Measurements from ENCODE around the gene RIMS4.
A peak's percentile ranks its signal among the peaks of the same experiment; 100 is the strongest.

The RIMS4 gene

DNA sequence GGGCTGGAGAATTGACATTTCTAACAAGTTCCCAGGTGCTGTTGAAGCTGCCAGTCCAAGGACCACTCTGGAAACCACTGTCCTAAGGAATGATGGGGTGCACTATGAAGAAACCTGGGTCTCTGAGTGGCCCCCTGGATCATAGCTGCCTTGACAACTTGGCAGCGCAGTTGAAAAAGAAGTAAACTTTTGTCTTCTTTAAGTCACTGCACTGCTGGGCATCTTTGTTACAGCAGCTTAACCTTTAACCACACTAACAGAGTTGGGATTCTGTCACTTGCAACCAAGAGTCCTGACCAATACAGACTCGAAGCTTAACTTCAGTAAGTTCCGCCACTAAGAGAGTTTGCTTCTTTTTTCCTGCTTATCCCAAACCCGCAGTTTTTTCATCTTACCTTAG lies 73.2 kb downstream of the RIMS4 start:
- no peak for DNase-seq

DNA sequence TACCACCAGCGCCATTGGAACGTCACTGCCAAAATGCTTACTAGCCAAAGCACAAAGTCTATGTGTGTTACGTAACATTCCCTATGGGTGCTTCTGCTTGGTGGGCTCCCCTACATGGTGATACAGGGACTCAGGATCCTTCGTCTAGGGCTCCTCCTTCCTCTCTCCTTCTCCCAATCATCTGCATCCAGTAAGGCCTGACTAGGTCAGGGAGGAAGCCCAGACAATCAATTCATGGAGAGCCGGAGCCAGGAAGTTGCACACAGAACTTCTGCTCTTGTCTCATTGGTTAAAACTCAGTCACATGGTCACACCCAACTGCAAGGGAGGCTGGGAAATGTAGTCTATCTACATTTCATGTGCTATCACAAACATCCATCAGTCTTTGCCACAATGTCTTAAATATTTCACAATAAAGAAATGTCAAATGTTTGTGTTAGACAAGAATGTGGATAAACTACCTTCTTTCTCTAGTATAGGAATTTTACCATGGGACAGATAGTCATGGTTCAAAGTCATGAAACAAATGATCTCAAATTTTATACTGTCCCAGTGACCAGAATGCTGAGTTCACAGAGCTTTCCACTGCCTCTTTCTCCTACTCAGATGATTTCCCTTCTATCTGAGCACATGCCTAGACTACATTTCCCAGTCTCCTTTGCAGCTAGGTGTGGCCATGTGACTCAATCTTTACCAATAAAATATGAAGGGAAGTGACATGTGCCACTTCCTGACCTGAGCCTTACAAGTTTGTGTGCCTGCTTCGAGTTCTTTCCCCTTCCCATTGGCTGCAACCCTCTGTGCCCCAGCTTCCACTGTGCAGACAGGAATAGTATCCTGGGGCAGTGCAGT lies 74.0 kb downstream of the RIMS4 start:
- peak; percentile 67 for DNase-seq

DNA sequence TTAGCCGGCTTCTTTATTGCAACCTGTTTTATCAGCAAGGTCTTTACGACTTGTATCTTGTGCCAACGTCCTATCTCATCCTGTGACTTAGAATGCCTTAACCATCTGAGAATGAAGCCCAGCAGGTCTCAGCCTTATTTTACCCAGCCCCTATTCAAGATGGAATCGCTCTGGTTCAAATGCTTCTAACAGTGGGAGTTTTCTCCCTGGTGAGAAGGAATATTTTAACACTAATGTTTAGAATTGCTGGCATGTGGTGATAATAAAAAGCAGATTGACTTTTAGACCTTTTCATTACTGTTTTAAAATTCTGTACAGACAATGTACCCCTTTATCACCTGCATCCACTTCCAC lies 74.6 kb downstream of the RIMS4 start:
- no peak for DNase-seq

DNA sequence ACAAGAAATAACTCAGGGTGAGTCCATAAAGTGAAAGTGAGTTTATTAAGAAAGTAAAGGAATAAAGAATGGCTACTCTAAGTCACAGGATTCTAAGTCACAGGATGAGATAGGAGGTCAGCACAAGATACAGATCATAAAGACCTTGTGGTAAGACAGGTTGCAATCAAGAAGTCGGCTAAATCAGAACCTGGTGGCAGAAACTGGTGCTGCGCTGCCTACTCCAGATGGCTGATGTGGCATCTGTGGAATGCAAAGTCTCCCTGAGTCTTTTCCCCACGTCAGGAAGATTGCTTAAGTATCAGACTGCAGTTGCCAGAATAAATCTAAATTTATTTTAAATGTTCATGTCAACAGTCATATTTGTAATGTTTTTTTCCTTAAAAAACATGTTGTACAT lies 75.4 kb downstream of the RIMS4 start:
- DNase-seq = no peak

DNA sequence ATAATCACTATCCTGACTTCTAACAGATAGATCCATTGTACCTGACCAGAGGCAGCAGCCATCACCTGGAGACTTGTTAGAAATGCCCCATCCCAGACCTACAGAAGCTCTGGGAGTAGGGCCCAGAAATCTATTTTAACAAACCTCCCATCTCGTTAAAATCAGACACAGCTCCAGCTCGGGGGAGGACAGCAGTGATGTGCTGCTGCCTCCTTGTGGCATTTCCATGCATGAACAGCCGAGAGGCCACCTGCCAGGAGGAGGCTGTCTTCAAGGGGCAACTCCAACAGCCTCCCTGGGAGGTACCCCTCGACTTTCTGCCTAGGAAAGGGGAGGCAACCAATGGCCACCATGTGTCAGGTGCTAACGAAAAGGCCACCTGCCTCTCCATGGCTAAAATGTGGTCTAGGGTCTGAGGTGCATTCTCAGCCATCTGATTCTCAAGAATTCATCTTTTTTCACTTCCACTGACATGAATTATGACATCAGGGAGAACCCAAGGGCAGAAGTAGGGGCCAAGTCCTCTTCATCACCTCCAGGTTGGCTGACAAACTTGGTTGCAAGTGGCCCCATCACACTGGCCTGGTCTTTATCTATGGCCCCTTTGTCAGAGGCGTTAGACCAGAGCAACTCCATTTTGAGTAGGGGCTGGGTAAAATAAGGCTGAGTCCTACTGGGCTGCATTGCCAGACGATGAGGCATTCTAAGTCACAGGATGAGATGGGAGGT lies 76.8 kb downstream of the RIMS4 start:
- DNase-seq = peak; percentile 67

DNA sequence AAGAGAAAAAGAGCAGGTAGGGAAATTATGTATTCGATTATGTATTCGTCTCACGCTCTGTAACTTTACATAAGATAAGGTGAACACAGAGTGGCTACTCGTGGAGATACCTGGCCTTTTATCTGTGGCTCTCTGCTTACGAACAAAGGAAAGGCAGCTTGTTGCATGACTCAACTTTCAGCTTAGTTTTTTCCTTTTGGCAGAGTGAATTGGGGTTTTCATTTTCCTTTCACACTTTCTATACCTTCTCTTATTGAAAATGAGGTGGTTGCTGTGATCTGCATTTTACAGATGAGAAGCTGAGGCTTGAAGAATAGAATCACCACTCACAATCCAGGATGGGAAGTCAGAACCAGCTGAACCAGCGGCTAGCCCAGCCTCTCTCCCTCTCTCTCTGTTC lies 78.0 kb downstream of the RIMS4 start:
- no peak for DNase-seq

DNA sequence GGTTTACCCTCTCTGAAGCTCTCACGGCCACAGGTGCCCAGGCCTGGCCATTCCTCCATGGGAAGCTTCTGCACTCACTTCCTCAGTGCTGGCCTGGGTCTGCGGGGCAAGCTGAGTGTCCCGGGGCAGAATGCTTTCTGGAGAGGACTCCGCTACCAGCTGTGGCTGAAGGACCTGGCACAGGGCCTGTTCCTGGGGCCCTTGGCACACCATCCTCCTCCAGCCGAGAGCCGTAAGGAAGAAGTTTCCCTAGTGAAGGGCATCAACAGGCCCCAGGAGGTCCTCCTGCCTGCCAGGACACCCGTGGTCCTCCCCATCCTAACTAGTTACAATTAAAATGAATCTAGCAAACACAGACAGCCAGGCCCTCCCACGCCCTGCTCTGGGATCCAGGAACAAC lies 78.7 kb downstream of the RIMS4 start:
- no peak for DNase-seq

DNA sequence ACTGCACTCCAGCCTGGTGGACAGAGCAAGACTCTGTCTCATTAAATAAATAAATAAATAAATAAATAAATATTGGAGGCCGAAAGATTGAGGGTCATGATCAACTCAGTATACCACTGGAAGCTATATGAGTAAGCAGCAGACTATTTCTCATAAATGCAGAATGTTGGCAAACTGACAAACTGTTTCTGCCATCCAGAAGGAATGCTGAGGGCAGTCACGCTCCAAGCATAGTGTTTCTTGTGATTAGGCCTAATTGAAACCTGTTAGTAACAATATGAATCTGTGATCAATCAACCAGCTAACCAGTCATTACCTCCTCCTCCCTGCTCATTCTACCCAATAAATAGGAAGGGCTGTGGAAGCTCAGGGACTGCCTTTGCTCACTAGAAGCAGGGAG lies 79.9 kb downstream of the RIMS4 start:
- DNase-seq = no peak

DNA sequence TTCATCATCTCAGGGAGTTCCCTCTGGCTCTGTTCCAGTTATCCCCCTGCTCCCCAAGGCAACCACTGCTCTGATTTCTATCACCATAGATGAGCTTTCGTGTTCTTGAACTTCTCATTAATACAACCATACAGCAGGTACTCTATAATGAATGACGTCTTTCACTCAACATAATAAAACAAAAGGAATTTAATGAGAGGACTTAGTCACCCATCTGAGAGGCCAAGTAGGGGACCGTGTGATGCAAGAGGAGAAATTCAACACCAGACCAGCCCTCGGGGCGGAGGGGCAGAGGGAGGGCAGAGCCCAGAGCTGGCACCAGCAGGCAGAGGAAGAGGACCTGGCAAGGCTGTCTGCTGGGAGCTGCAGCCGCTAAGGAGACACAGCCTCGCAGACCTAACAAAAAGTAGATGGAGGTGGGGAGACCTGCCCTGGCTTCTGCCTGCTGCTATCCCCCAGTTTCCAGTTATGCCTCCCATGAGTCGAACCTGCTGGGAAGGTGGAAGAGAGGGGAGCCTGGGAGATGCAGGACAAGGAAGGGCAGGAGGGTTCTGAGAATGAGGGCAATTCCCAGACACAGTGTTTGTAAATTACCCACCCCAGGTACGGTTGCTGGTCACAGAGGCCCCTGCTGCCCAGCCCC lies 81.4 kb downstream of the RIMS4 start:
- no peak for DNase-seq

DNA sequence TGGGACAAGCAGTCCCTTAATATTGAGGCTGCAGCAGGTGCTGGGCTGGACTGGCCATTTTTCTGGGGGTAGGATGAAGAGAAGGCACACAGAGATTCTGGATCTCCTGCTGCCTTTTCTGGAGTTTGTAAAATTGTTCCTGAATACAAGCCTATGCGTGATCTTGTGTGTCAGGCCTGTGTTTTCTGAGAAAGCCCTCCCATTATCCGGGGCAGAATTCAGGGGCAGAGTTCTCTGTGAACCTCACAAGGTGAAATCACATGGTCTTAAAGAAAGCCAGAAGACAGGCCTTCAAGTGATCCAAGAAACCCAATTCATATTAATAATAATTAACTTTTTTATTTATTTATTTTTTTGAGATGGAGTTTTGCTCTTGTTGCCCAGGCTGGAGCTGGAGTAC lies 82.7 kb downstream of the RIMS4 start:
- DNase-seq = no peak

DNA sequence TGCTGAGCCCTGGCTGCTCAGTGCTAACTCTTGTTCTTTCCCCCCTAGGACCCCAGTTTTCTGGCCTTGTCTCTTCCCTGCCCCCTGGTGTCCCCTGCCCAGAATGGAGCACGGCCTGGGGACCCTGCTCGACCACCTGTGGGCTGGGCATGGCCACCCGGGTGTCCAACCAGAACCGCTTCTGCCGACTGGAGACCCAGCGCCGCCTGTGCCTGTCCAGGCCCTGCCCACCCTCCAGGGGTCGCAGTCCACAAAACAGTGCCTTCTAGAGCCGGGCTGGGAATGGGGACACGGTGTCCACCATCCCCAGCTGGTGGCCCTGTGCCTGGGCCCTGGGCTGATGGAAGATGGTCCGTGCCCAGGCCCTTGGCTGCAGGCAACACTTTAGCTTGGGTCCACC lies 83.3 kb downstream of the RIMS4 start:
- DNase-seq = no peak

DNA sequence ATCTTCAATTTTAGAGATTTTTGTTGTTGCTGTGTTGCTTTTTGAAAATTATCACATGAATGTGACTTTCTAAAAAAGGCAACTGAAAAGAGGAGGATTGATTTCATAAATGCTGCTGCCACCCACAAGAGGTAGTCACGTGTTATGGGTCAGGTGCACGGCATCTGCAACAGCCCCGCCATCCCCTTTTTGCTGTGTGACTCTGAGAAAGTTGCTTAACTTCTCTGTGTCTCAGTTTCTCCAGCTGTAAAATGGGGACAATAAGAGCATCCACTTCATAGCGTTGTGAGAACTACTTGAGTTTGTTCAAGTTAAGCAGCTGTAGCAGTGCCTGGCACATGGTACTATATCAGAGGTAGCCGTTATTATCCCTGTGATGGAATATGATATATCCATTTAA lies 84.5 kb downstream of the RIMS4 start:
- DNase-seq = no peak

DNA sequence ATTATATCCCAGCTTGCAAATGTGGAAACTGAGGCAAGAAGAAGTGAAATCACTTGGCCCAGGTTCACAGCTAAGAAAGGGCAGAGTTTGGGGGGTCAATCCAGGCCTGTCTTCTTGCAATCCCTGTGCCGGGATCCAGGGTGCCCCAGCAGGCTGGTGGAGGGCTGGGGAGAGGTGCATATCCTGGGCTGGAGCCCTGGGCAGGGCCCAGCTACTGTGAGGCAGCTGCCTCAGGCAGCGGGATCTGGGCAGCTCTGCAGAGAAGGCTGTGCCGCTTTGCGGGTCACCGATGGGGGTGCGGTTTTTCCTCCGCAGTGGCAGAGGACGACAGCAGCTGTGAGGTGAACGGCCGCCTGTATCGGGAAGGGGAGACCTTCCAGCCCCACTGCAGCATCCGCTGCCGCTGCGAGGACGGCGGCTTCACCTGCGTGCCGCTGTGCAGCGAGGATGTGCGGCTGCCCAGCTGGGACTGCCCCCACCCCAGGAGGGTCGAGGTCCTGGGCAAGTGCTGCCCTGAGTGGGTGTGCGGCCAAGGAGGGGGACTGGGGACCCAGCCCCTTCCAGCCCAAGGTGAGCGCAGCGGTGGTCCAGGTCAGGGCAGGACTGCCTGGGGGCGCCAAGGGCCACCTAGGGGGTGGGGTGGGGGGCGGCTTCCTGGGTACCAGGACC lies 85.8 kb downstream of the RIMS4 start:
- no peak for DNase-seq

DNA sequence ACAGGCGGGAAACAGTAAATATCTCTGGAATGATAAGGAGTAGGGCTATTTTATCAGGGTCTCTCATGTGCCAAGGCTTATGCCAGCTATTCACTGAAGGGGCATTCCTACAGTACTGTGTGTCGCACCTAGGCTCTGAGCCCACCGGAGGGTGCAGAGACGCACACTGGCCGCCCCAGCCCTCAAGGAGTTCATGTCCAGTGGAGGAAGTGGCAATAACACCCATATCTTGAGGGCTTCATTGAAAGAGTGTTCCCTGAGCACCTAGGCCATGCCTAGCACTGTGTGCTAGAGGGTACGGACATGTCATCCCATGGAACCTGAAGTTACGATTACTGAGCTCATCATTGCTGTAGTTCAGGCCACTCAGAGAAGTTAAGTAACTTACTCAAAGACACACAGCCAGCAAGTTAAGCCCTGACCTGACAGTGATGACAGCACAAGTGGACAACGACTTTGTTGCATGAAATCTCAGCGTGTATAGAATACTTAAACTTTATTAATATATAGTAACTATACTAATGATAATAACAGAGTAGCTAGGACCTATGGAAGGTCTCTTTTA lies 86.5 kb downstream of the RIMS4 start:
- no peak for DNase-seq

DNA sequence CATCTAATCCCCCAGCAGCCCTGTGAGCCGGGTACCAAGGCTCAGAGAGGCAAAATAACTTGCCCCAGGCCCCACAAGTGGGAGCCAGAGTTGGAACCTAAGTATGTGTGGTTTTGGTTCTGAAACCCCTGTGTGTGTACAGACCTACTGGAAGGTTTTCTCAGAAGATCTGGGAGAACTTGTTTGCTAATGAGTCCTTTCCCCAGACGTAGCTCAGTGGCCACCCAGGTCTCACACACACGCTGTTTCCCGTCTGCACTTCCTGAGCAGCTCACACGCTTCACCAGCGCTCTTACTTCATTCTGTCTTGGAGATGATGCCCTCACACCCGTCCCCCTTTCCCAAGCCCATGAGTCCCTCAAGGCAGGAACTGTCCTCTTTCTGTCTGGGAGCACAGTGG lies 87.0 kb downstream of the RIMS4 start:
- DNase-seq = no peak

DNA sequence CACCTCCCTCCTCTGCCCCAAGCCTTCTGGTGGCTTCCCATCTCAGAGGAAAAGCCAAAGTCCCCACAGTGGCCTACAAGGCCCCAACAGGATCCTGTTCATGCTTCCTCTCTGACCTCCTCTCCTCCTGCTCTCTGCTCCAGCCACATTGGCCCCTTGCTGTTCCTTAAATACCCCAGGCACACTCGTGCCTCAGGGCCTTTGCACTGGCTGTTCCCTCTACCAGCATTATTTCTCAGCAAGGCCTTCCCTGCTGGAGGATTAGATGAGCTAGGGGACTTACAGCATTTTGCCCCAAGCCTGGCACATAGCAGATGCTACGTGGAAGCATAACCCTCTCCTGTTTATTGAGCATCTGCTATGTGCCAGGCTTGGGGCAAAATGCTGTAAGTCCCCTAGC lies 87.4 kb downstream of the RIMS4 start:
- DNase-seq = no peak

DNA sequence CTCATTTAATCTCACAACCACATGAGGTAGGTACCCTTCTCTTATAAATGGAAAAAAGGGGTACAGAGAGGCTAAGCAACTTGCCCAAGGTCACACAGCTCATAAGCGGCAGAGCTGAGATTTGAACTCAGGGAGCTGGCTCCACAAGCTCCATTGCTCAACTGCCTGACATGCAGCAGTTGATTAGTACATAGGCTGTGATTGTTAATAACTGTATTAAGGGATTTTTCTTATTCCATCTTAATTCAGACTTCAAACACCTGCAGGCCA lies 88.6 kb downstream of the RIMS4 start:
- DNase-seq = no peak

DNA sequence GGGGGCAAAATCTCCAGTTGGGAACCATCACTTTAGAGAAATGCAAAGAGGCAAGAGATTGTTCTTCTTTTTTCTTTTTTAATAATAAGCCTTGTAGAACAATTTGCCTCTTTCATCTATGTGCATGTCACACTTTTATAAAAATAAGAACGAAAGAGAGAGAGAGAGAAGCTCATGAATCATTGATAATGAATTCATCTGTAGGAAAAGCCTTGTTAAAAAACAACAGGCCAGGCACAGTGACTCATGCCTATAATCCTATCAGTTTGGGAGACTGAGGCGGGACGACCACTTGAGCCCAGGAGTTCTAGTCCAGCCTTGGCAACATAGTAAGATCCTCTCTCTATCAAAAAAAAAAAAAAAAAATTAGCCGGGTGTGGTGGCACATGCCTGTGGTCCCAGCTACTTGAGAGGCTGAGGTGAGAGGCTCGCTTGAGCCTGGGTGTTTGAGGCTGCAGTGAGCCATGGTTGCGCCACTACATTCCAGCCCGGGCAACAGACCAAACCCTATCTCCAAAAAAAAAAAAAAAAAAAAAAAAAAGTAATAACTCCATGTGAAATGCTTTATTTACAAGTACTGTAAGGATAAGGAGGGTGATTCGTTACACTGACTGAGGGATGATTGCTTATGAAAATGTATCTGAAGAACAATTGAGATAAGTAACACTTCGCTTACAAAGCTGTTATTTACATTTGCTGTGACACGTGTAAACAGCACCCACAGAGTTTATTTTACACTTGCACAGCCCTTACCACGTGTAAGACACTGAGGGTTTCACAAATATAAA lies 89.2 kb downstream of the RIMS4 start:
- DNase-seq = no peak

DNA sequence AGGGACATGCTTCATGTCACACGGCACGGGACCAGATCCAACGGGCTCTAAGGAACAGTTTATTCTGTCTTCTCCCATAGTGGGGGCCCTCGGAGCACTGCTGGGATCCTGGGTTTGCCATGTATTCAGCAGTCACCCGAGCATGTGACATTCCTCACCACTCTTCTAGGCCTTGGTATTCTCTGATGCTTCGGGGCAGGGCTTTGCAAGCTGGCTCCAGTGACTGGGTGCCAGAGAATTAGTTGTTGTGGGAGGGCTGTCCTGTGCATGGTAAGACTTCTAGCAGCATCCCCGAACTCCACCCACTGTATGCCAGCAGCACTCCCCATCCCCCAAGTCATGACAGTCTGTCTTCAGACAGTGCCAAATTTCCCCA lies 89.7 kb downstream of the RIMS4 start:
- no peak for DNase-seq

DNA sequence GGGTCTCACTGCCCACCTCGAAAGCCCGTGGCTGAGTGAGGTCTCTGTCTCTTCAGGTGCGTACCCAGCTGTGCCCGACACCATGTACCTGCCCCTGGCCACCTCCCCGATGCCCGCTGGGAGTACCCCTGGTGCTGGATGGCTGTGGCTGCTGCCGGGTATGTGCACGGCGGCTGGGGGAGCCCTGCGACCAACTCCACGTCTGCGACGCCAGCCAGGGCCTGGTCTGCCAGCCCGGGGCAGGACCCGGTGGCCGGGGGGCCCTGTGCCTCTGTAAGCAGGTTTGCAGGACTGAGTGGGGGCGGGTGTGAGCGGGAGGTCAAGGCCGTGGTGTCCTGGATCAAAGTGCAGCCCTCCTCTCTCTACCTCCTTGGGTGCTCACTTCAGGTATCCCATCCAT lies 90.5 kb downstream of the RIMS4 start:
- DNase-seq = no peak

DNA sequence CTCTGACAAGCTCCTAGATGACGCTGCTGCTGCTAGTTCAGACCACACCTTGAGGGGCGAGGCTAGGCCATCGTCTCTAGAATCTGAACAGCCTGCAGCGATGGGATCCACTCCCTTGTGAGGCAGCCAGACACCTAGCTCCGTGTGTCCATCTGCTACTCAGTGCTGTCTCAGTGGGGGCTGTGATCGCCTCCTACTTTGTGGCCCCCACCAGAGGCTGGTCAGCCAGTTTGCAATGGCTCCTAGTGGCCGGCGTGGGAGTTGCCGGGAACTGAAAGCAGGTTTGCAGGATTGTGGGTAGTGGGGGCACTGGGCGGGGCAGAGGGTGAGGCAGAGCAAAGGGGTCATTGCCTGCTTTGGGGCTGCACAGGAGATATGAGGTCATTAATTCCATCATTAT lies 92.4 kb downstream of the RIMS4 start:
- no peak for DNase-seq

DNA sequence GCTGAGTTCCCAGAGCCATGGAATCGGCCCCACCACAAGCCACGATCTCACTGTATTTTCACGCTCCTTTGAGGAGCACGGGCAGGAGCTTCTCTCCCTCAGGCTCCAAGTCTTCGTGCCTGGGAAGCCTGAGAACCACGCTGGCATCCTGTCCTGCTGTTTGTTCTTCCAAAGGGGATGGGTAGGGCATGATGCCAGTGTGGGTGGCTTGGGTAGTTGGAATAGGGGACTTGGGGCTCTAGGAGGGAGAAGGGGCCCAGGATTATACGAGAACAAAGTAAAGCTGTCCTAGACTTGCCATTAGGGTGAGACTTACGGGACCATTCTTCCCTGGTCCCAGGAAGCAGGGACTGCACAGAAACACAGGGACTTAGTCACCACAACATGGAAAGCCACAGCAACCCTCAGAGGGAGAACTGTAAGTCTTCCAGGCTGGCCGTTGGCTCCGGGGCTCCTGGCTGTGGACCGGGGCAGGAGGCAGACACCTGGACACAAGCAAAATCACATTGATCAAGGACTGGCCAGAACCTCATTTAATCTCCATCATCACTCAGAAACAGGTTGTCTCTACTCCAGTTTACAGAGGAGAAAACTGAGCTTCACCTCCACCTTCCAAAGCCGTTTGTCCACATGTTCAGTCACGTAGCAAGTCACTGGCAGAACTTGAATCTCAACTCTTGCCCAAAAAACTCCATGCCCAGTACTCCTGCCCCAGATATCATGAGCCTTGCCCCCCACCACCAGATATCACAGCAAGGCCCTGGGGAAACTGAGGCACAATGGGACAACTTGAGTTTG lies 93.8 kb downstream of the RIMS4 start:
- no peak for DNase-seq
